IPS-18a (cell line): Measurements from ENCODE around the gene SELENOI.
"Not testable (repeated sequence)": the region's sequence is repeated elsewhere in the genome, so short reads cannot be mapped to it uniquely, and the experiment has no call there.

ENCODE experiments used
- H3K27ac ChIP-seq: one replicate; pipeline ENCODE4 v1.5.1; 2013; ENCODE audit warnings: low read length
- H3K27me3 ChIP-seq: one replicate; pipeline ENCODE4 v1.6.1; 2013; ENCODE audit warnings: mild to moderate bottlenecking, low read length; ENCODE audit not compliant: control insufficient read depth, insufficient read depth
- H3K36me3 ChIP-seq: one replicate; pipeline ENCODE4 v1.6.1; 2013; ENCODE audit warnings: low read depth, low read length; ENCODE audit not compliant: control insufficient read depth
- H3K4me1 ChIP-seq: one replicate; pipeline ENCODE4 v1.6.1; 2013; ENCODE audit warnings: low read depth, low read length; ENCODE audit not compliant: control insufficient read depth
- H3K4me3 ChIP-seq: one replicate; pipeline ENCODE4 v1.5.1; 2013; ENCODE audit warnings: low read length
- H3K9ac ChIP-seq: one replicate; pipeline ENCODE4 v1.6.1; 2013; ENCODE audit warnings: mild to moderate bottlenecking, low read length, moderate library complexity
- H3K9me3 ChIP-seq: one replicate; pipeline ENCODE4 v1.6.1; 2013; ENCODE audit warnings: low read depth, low read length; ENCODE audit not compliant: control insufficient read depth

Gene SELENOI, protein sequence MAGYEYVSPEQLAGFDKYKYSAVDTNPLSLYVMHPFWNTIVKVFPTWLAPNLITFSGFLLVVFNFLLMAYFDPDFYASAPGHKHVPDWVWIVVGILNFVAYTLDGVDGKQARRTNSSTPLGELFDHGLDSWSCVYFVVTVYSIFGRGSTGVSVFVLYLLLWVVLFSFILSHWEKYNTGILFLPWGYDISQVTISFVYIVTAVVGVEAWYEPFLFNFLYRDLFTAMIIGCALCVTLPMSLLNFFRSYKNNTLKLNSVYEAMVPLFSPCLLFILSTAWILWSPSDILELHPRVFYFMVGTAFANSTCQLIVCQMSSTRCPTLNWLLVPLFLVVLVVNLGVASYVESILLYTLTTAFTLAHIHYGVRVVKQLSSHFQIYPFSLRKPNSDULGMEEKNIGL

DNA sequence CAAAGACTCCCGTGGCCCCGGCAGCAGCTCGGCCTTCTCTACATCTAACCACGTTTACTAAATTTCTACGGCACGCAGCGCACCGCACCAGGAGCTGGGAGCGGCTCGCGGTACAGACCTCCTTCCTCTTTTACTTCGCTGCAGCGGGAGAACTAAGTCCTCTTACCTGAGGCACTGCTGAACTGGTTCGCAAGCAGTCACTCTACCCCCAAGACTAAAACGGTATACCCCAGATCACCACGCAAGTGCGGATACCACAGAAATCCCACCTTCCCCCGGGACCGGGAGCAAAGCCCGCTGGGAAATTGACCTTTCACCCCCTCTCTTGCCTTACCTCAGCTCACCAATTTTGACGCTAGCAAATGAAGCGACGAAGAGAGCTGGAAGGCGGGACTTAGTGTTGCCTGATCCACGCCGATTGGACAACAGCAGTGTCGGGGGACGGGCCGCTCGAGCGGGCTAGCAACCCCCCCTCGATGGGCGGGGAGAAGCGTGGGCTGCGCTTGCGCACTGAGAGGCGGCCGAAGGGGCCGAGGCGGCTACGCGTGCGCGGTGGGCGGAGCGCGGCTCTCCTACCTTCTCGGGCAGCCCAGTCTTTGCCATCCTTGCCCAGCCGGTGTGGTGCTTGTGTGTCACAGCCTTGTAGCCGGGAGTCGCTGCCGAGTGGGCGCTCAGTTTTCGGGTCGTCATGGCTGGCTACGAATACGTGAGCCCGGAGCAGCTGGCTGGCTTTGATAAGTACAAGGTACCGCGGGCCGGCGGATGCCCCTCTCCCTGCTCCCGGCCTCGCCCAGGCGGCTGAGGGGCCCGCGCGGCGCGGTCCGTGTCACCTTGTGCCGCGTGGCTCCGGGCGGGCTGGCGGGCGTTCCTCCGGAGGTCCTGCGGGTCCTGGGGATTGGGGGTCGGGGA, at the start of gene SELENOI:
TSS of gene SELENOI (plus strand) at position 599 of the 909 bp plus-strand sequence. CDS start at position 689, 90 bp downstream.
- Histone ChIP-seq H3K9me3 (no peaks in the 10 kb centered on the region), H3K4me1 (peaks cover 16% of the 10 kb centered on the region), H3K27ac (peak within 1 kb of the TSS; percentile 87), H3K9ac (peak within 1 kb of the TSS; percentile 97), H3K4me3 (peak within 1 kb of the TSS; percentile 97), H3K36me3 (no peaks in the 10 kb centered on the region), H3K27me3 (no peaks in the 10 kb centered on the region)

DNA sequence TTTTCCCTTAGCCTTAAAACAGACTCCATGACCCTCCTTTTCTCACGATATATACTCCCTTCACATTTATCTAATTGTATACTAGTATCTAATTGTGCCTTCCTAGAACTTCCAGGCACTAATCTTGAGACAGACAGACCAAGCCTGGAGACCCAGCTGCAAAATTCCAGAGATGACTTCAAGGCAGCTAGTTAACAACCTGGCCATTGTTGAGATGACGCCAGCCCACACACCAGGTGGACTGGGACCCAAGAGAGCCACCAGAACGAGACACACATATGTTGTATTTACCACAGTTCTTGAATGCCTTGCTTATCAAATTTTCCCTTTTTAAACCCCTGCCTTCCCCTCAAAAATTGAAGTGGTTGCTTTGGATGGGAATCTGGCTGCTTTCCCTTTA, 48.9 kb upstream of the SELENOI start:
- Histone ChIP-seq H3K27ac (no peak overlapping the region), H3K9me3 (no peaks in the 10 kb centered on the region), H3K9ac (no peak overlapping the region), H3K4me1 (peaks cover 14% of the 10 kb centered on the region), H3K4me3 (no peak overlapping the region), H3K36me3 (no peaks in the 10 kb centered on the region), H3K27me3 (no peaks in the 10 kb centered on the region)

DNA sequence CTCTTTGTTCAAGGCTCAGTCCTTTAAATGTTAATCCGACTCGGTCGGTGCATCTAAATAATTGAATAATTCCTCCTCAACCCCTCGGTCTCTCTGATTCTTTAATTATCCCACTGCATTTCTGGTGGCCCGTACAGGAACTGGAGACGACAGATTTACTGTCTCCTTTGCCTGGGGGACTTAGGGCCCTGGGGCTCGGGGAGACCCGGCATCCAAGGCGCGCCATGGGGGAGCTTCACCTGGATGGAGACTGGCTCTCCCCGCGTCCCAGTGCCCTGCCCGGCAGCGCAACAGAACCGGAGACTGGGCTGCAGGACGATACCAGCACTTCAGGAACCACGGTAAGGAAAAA, 47.7 kb upstream of the SELENOI start:
- H3K36me3 ChIP-seq, result no peaks in the 10 kb centered on the region
- H3K9me3 ChIP-seq, result no peaks in the 10 kb centered on the region
- H3K4me3 ChIP-seq, result peak overlapping the region; percentile 71
- no peak overlapping the region for H3K27ac ChIP-seq
- no peaks in the 10 kb centered on the region for H3K27me3 ChIP-seq
- peaks cover 14% of the 10 kb centered on the region for H3K4me1 ChIP-seq
- peak overlapping the region; percentile 69 for H3K9ac ChIP-seq

DNA sequence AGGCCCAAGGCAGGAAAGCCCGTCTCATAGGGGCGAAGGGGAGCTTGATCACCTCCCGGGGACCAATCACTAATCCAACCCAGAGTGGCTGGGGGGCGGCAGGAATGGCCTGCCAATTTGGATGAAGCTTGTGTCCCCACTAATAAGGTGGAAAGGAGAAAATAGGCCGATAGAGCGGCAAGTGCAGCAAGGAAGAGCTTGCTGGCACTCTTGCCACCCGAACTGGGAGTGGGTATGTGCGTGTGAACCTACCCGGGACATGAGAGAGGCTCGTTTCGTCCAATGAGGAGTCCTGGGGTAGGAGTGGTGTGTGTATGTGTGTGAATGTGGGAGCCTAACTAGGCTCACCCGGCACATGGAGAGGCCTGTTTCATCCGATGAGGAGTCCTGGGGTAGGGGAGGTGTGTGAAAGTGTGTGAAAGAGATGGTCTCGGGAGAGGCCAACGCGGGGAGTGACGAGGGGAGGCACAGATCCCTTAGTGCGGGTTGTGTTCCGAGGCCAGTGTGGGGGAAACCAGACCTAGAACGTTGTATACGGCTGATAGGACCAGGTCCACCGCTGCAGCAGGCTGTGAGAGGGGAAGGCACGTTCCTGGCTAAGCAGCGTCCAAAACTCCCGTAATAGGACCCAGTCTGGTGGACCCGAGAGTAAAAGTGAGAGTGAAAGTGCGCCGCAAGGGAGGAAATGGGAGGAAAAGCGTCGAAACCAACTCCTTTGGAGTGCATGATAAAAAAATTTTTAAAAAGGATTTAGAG, 47.1 kb upstream of the SELENOI start:
- no peaks in the 10 kb centered on the region for H3K9me3 ChIP-seq
- H3K36me3 ChIP-seq, result no peaks in the 10 kb centered on the region
- peak overlapping the region; percentile 71 for H3K4me3 ChIP-seq
- H3K4me1 ChIP-seq, result peaks cover 14% of the 10 kb centered on the region
- peak overlapping the region; percentile 66 for H3K27ac ChIP-seq
- no peaks in the 10 kb centered on the region for H3K27me3 ChIP-seq
- peak overlapping the region; percentile 69 for H3K9ac ChIP-seq

DNA sequence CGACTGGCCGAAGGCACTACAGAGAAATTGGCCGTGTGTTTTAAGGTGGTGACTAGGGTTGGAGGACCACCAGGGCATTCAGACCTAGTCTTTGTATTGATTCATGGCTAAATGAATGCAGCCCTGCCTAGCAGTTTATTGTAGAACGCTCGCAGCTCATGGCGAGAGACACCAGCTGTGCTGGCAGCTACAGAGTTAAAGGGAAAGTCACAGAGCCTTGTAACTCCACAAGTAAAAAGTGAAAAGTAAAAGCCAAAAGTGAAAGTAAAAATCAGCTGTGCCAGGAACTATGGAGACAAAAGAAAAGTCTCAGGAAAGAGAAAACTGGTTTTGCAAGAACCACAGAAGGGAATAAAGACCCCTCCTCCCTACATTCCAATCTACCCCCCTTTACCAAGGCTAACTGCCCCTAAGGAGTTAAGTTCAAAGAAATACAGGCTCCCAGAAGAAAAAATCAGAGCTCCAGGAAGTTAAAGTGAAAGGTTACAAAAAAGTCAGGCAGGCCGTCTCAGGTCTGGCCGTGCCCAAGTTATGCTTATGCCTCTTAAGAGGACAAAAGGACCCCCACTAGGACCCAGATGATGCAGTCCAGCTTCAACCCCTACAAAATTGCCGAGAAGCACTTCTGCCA, 46.4 kb upstream of the SELENOI start:
- H3K27ac ChIP-seq, result peak overlapping the region; percentile 66
- H3K4me1 ChIP-seq, result peaks cover 14% of the 10 kb centered on the region
- no peaks in the 10 kb centered on the region for H3K36me3 ChIP-seq
- H3K27me3 ChIP-seq, result no peaks in the 10 kb centered on the region
- peak overlapping the region; percentile 71 for H3K4me3 ChIP-seq
- peak overlapping the region; percentile 69 for H3K9ac ChIP-seq
- H3K9me3 ChIP-seq, result no peaks in the 10 kb centered on the region

DNA sequence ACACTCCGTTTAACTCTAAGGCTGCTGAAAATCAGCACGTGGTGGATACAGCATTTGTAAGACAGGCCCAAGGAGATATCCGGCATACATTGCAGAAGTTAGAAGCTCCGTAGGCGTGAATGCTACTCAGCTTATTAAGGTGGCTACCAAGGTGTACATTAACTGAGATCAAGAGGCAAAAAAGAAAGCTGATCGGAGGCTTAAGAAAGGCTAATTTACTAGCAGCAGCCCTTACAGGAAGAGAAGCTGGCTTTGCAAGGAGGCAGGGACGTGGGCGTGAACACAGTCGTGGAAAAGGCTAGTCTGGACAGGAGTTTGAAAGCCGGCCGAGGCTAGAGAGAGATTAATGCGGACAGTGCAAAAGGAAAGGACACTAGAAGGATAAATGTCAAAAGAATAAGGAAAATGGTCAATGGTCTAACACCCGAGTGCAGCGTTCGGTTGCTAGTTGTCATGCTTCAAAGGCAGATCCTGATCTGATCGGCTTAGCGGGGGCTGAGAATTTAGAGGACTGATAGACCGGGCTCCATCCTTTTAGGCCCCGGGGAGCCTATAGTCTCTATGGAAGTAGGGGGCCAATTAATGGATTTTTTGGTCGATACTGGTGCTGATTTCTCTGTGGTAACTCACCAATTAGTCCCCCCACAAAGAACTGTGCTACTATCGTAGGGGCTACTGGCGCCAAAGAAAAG, 45.6 kb upstream of the SELENOI start:
- Histone ChIP-seq H3K36me3 (no peaks in the 10 kb centered on the region), H3K27ac (peak overlapping the region; percentile 43), H3K9me3 (no peaks in the 10 kb centered on the region), H3K9ac (peak overlapping the region; percentile 69), H3K27me3 (no peaks in the 10 kb centered on the region), H3K4me1 (peaks cover 14% of the 10 kb centered on the region), H3K4me3 (peak overlapping the region; percentile 71)

DNA sequence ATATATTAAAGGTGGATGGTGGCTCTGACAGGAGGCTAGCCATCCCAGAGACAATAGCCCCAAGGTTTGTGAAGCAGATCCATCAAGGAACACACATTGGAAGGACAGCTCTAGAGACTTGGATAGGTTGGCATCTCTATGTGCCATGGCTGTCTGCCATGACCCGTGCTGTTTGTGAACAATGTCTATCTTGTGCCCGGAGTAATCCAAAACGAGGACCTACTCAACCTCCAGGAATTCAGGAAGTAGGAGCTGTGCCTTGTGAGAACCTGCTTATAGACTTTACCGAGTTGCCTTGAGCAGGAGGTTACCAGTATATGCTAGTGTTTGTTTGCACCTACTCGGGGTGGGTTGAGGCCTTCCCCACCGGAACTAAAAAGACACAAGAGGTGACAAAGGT, 43.1 kb upstream of the SELENOI start:
- Histone ChIP-seq H3K27me3 (no peaks in the 10 kb centered on the region), H3K4me1 (peaks cover 14% of the 10 kb centered on the region), H3K27ac (no peak overlapping the region), H3K4me3 (no peak overlapping the region), H3K9me3 (no peaks in the 10 kb centered on the region), H3K36me3 (no peaks in the 10 kb centered on the region), H3K9ac (no peak overlapping the region)

DNA sequence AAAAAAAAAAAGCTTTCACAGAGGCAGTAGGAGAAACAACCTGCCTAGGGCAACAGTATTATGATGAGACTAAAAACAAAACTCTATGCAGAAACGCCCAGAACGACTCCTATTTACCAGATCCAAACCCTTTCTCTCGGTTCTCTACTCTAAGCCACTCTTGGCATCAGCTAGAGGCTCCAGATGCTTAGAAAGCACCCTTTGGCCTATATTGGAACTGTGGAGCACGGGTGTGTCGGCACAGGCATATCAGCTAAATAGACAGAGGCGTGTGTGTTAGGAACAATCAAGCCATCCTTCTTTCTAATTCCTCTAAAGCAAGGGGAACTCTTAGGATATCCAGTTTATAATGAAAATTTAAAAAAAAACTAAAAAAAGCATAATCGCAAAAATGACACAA, 40.8 kb upstream of the SELENOI start:
- not testable (repeated sequence) for H3K9ac ChIP-seq, H3K27me3 ChIP-seq

DNA sequence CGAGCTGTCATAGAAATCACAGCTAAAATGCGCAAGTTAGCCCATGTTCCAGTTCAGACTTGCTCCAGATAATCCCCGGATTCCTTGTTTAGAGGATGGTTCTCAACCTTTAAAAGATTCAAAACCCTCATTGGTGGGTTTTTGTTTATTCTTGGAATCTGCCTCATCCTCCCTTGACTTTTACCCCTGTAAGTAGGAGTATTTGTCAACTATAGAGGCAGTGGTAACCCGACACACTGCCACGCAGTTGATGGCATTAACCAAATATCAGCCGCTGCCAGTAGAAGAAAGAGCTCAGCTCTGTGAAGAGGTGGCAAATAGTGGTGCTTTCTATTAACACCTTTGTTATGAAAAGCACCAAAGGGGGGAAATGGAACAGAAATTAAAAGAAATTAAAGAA, 40.4 kb upstream of the SELENOI start:
- H3K27me3 ChIP-seq, result no peaks in the 10 kb centered on the region

More for the DNA sequence above, 40.8 kb upstream of the SELENOI start:
- not testable (repeated sequence) for H3K4me3 ChIP-seq, H3K36me3 ChIP-seq, H3K9me3 ChIP-seq, H3K27ac ChIP-seq
- peaks cover 14% of the 10 kb centered on the region for H3K4me1 ChIP-seq

DNA sequence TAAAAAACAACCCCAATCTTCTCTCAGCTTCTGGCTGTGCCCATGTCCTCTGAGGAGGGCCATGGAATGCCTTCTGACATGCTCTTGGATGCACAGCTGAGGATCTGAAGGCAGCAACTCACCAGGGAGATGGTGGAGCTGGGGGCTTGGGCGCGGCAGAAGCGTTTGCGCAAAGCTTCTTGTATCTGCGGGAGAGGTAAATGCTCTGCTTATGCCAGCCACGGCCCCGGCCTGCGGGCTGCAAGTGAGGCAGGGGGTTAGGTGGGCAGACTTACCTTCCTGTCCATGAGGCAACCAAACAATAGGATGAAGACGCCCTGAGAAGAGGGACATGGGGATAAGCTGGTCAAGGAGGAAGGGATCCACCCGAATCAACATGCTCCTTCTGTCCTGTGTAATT, 36.0 kb upstream of the SELENOI start:
- no peak overlapping the region for H3K9ac ChIP-seq
- H3K4me1 ChIP-seq, result peaks cover 1% of the 10 kb centered on the region
- no peaks in the 10 kb centered on the region for H3K27me3 ChIP-seq
- no peak overlapping the region for H3K4me3 ChIP-seq
- H3K27ac ChIP-seq, result no peak overlapping the region
- no peaks in the 10 kb centered on the region for H3K9me3 ChIP-seq
- H3K36me3 ChIP-seq, result no peaks in the 10 kb centered on the region

More for the DNA sequence above, 40.4 kb upstream of the SELENOI start:
- Histone ChIP-seq H3K9me3 (no peaks in the 10 kb centered on the region), H3K36me3 (no peaks in the 10 kb centered on the region), H3K4me3 (no peak overlapping the region), H3K9ac (no peak overlapping the region), H3K27ac (no peak overlapping the region), H3K4me1 (peaks cover 9% of the 10 kb centered on the region)
